Measurements from ENCODE around the gene SWAP70. TPM values are rescaled to one million over a fixed set of nuclear protein-coding genes. Genes with fewer than 3 reads are reported as not detected.

The SWAP70 gene
- total RNA-seq, 1 donor from 2014 or later = 8.1 TPM

GRCh38 chr11:9710852-9711251 lies 47.0 kb downstream of the SWAP70 start:
- no peak for DNase-seq
- H3K36me3 Mint-ChIP-seq (ENCODE audit: low read depth) = peaks cover 8% of the 10 kb centered on the region

GRCh38 chr11:9711454-9712307 lies 47.8 kb downstream of the SWAP70 start:
- intact Hi-C loops (cut with micrococcal nuclease) = no loop called here
- Mint-ChIP-seq H3K4me1 (peaks cover 6% of the 10 kb centered on the region), H3K27ac (no peak overlapping the region), H3K4me3 (no peak overlapping the region), H3K27me3 (peaks cover 13% of the 10 kb centered on the region), H3K9me3 (peaks cover 4% of the 10 kb centered on the region), H3K36me3 (ENCODE audit: low read depth) (peaks cover 11% of the 10 kb centered on the region)
- DNase-seq = no peak

More at GRCh38 chr11:9710852-9711251, 47.0 kb downstream of the SWAP70 start:
- Mint-ChIP-seq H3K27me3 (peaks cover 13% of the 10 kb centered on the region), H3K27ac (no peak overlapping the region), H3K4me3 (no peak overlapping the region), H3K9me3 (peaks cover under 1% of the 10 kb centered on the region), H3K4me1 (no peaks in the 10 kb centered on the region)
- intact Hi-C loops (cut with micrococcal nuclease) = no loop called here

GRCh38 chr11:9714272-9714940 lies 50.5 kb downstream of the SWAP70 start:
- H3K4me1 Mint-ChIP-seq = peaks cover 15% of the 10 kb centered on the region
- H3K4me3 Mint-ChIP-seq = no peak overlapping the region
- H3K9me3 Mint-ChIP-seq = peaks cover 4% of the 10 kb centered on the region
- intact Hi-C loops (cut with micrococcal nuclease) = no loop called here
- peaks cover 9% of the 10 kb centered on the region for H3K27me3 Mint-ChIP-seq
- no peak for DNase-seq
- no peak overlapping the region for H3K27ac Mint-ChIP-seq
- peaks cover 11% of the 10 kb centered on the region for H3K36me3 Mint-ChIP-seq (ENCODE audit: low read depth)

- Mint-ChIP-seq H3K36me3 (ENCODE audit: low read depth) (peaks cover 15% of the 10 kb centered on the region), H3K4me1 (peaks cover 20% of the 10 kb centered on the region), H3K4me3 (peak overlapping the region; percentile 31), H3K9me3 (peaks cover 7% of the 10 kb centered on the region), H3K27ac (peak overlapping the region; percentile 63), H3K27me3 (peaks cover 3% of the 10 kb centered on the region)
- intact Hi-C loops (cut with micrococcal nuclease) = no loop called here
- peak; percentile 61 for DNase-seq
These were observed 52.6 kb downstream of the SWAP70 start for GRCh38 chr11:9716275-9717039.

GRCh38 chr11:9717040-9717357 lies 53.1 kb downstream of the SWAP70 start:
- Mint-ChIP-seq H3K27ac (peak overlapping the region; percentile 63), H3K27me3 (peaks cover under 1% of the 10 kb centered on the region), H3K4me3 (peak overlapping the region; percentile 31), H3K9me3 (peaks cover 7% of the 10 kb centered on the region), H3K4me1 (peaks cover 20% of the 10 kb centered on the region), H3K36me3 (ENCODE audit: low read depth) (peaks cover 15% of the 10 kb centered on the region)
- intact Hi-C loops (cut with micrococcal nuclease) = no loop called here
- DNase-seq = no peak

- intact Hi-C loops (cut with micrococcal nuclease) = no loop called here
- peaks cover 15% of the 10 kb centered on the region for H3K36me3 Mint-ChIP-seq (ENCODE audit: low read depth)
- peak; percentile 47 for DNase-seq
These were observed 53.8 kb downstream of the SWAP70 start for GRCh38 chr11:9717719-9718118.

GRCh38 chr11:9718147-9718546 lies 54.3 kb downstream of the SWAP70 start:
- H3K9me3 Mint-ChIP-seq = peaks cover 7% of the 10 kb centered on the region
- peaks cover 15% of the 10 kb centered on the region for H3K36me3 Mint-ChIP-seq (ENCODE audit: low read depth)
- no peak overlapping the region for H3K27ac Mint-ChIP-seq
- intact Hi-C loops (cut with micrococcal nuclease) = no loop called here
- no peak overlapping the region for H3K4me3 Mint-ChIP-seq
- no peaks in the 10 kb centered on the region for H3K27me3 Mint-ChIP-seq
- peaks cover 20% of the 10 kb centered on the region for H3K4me1 Mint-ChIP-seq
- no peak for DNase-seq

More at GRCh38 chr11:9717719-9718118, 53.8 kb downstream of the SWAP70 start:
- no peak overlapping the region for H3K4me3 Mint-ChIP-seq
- H3K9me3 Mint-ChIP-seq = peaks cover 7% of the 10 kb centered on the region
- H3K4me1 Mint-ChIP-seq = peaks cover 20% of the 10 kb centered on the region
- H3K27me3 Mint-ChIP-seq = no peaks in the 10 kb centered on the region
- no peak overlapping the region for H3K27ac Mint-ChIP-seq

GRCh38 chr11:9719566-9720289 lies 55.9 kb downstream of the SWAP70 start:
- H3K4me1 Mint-ChIP-seq = peaks cover 20% of the 10 kb centered on the region
- H3K4me3 Mint-ChIP-seq = no peak overlapping the region
- DNase-seq = no peak
- no peaks in the 10 kb centered on the region for H3K27me3 Mint-ChIP-seq
- intact Hi-C loops (cut with micrococcal nuclease) = no loop called here
- H3K9me3 Mint-ChIP-seq = peaks cover 7% of the 10 kb centered on the region
- peaks cover 12% of the 10 kb centered on the region for H3K36me3 Mint-ChIP-seq (ENCODE audit: low read depth)
- H3K27ac Mint-ChIP-seq = peak overlapping the region; percentile 30

GRCh38 chr11:9720290-9720630 lies 56.4 kb downstream of the SWAP70 start:
- H3K4me1 Mint-ChIP-seq = peaks cover 20% of the 10 kb centered on the region
- no peaks in the 10 kb centered on the region for H3K27me3 Mint-ChIP-seq
- no peak for DNase-seq
- intact Hi-C loops (cut with micrococcal nuclease) = no loop called here
- H3K27ac Mint-ChIP-seq = peak overlapping the region; percentile 30
- H3K9me3 Mint-ChIP-seq = peaks cover 7% of the 10 kb centered on the region
- peaks cover 12% of the 10 kb centered on the region for H3K36me3 Mint-ChIP-seq (ENCODE audit: low read depth)
- no peak overlapping the region for H3K4me3 Mint-ChIP-seq

- Mint-ChIP-seq H3K4me3 (no peak overlapping the region), H3K27ac (no peak overlapping the region), H3K4me1 (peaks cover 15% of the 10 kb centered on the region), H3K27me3 (no peaks in the 10 kb centered on the region), H3K36me3 (ENCODE audit: low read depth) (peaks cover 4% of the 10 kb centered on the region), H3K9me3 (peaks cover 3% of the 10 kb centered on the region)
- intact Hi-C loops (cut with micrococcal nuclease) = no loop called here
- no peak for DNase-seq
These were observed 58.1 kb downstream of the SWAP70 start for GRCh38 chr11:9722023-9722422.

- Mint-ChIP-seq H3K9me3 (peaks cover 3% of the 10 kb centered on the region), H3K4me3 (no peak overlapping the region), H3K27me3 (no peaks in the 10 kb centered on the region), H3K4me1 (peaks cover 12% of the 10 kb centered on the region), H3K27ac (no peak overlapping the region), H3K36me3 (ENCODE audit: low read depth) (peaks cover 4% of the 10 kb centered on the region)
- DNase-seq = no peak
- intact Hi-C loops (cut with micrococcal nuclease) = no loop called here
These were observed 59.0 kb downstream of the SWAP70 start for GRCh38 chr11:9722893-9723292.

GRCh38 chr11:9726321-9727022 lies 62.6 kb downstream of the SWAP70 start:
- peaks cover 5% of the 10 kb centered on the region for H3K4me1 Mint-ChIP-seq
- H3K4me3 Mint-ChIP-seq = no peak overlapping the region
- no peak for DNase-seq
- H3K36me3 Mint-ChIP-seq (ENCODE audit: low read depth) = no peaks in the 10 kb centered on the region
- H3K9me3 Mint-ChIP-seq = no peaks in the 10 kb centered on the region
- intact Hi-C loops (cut with micrococcal nuclease) = no loop called here
- H3K27me3 Mint-ChIP-seq = no peaks in the 10 kb centered on the region
- H3K27ac Mint-ChIP-seq = no peak overlapping the region

GRCh38 chr11:9728058-9728457 lies 64.2 kb downstream of the SWAP70 start:
- H3K4me3 Mint-ChIP-seq = no peak overlapping the region
- intact Hi-C loops (cut with micrococcal nuclease) = no loop called here
- DNase-seq = no peak
- no peak overlapping the region for H3K27ac Mint-ChIP-seq
- H3K27me3 Mint-ChIP-seq = no peaks in the 10 kb centered on the region
- H3K36me3 Mint-ChIP-seq (ENCODE audit: low read depth) = peaks cover 7% of the 10 kb centered on the region
- no peaks in the 10 kb centered on the region for H3K9me3 Mint-ChIP-seq
- peaks cover 5% of the 10 kb centered on the region for H3K4me1 Mint-ChIP-seq

All from activated CD4-positive, alpha-beta T cell treated with anti-CD3 and anti-CD28 coated beads, Interleukin-2, amount 10 ng/mL, durations not matched to agents 24 days and 14 days (primary cell).